K562 (cell line): ENCODE measurements around the gene RORB. TPM values are rescaled to one million over a fixed set of nuclear protein-coding genes. Genes with fewer than 3 reads are reported as not detected.

ENCODE experiments used
- ATAC-seq: fragments of 200-7000 bp; cut with Tn5 transposase; 3 replicates; pipeline ENCODE4 v1.9.1; 2020; ENCODE audit warnings: moderate library complexity
- BruUV-seq: library from RNA; stranded (reverse); fragments of 400-500 nt; replicated peaks from 2 replicates; lab custom pipeline; 2021; lab: Mats Ljungman, UMichigan
- CTCF ChIA-PET: fragments of 300-600 bp; formaldehyde crosslinking; extraction: SDS; loops from one replicate; lab custom pipeline; 2021; ENCODE audit warnings: low intra/inter-chr PET ratio; lab: Yijun Ruan, JAX
- POLR2A ChIA-PET: fragments of 300-600, 350-650 bp; sonication (Branson Sonifier 250); formaldehyde crosslinking; extraction: SDS; loops from one replicate; lab custom pipeline; 2021; ENCODE audit warnings: antibody characterized with exemption, inconsistent platforms; lab: Yijun Ruan, JAX
- DNase-seq, 4 experiments: peaks; one replicate each; pipeline versions ENCODE4 v3.0.0 to v3.0.0-alpha.2; 2011 to 2018; ENCODE audit warnings: low spot score in 3 of 4, mixed read lengths in 3 of 4; ENCODE audit errors: extremely low read depth in 1 of 4
- FAIRE-seq: peaks from 2 replicates; lab custom pipeline; 2011; peaks lifted over from hg19 to GRCh38; lab: Jason Lieb, UNC
- H2AFZ ChIP-seq: 2 replicates; pipeline ENCODE4 v1.6.0; 2011; ENCODE audit warnings: low read depth, low read length, control low read depth, inconsistent platforms
- H3K27ac ChIP-seq: fragments of 200-600 bp; 3 replicates; pipeline ENCODE4 v1.8.0; 2011; ENCODE audit warnings: low read depth, mild to moderate bottlenecking, control low read depth, inconsistent platforms, low read length, moderate library complexity, mixed read lengths; ENCODE audit errors: extremely low read depth
- H3K27me3 ChIP-seq, 2 experiments: fragments of 300-600 bp in 1 of 2; 2 replicates in 1 of 2; 3 replicates in 1 of 2; pipeline versions ENCODE4 v1.6.0 to v1.8.0; 2011; ENCODE audit warnings: inconsistent platforms in 2 of 2, low read length in 2 of 2, mild to moderate bottlenecking in 1 of 2, mixed read lengths in 1 of 2, moderate library complexity in 1 of 2; ENCODE audit not compliant: control insufficient read depth in 2 of 2, insufficient read depth in 2 of 2
- H3K36me3 ChIP-seq: fragments of 300-600 bp; 3 replicates; pipeline ENCODE4 v1.8.0; 2011; ENCODE audit warnings: mild to moderate bottlenecking, low read length, inconsistent platforms; ENCODE audit not compliant: control insufficient read depth, insufficient read depth
- H3K4me1 ChIP-seq, 2 experiments: fragments of 200-600 bp in 1 of 2; replicated peaks in 1 of 2; 2 replicates in 1 of 2; 3 replicates in 1 of 2; pipeline versions ENCODE4 v1.5.1 to v1.8.0; 2011; ENCODE audit warnings: inconsistent platforms in 2 of 2, low read length in 2 of 2, mild to moderate bottlenecking in 1 of 2, mixed read lengths in 1 of 2, moderate library complexity in 1 of 2; ENCODE audit not compliant: control insufficient read depth in 2 of 2, insufficient read depth in 2 of 2
- H3K4me2 ChIP-seq: 2 replicates; pipeline ENCODE4 v1.6.1; 2011; ENCODE audit warnings: low read length, control low read depth, inconsistent platforms, mixed read lengths; ENCODE audit not compliant: insufficient read depth
- H3K4me3 ChIP-seq: fragments of 200-600 bp; sonication (generic), shearing (Covaris generic); 2 replicates; pipeline ENCODE4 v1.5.1; 2016; ENCODE audit warnings: control low read depth, inconsistent platforms
- H3K79me2 ChIP-seq: fragments of 200-600 bp; 3 replicates; pipeline ENCODE4 v1.8.0; 2011; ENCODE audit warnings: low read length, inconsistent platforms; ENCODE audit not compliant: control insufficient read depth, insufficient read depth
- H3K9ac ChIP-seq, 2 experiments: 2 replicates each; pipeline versions ENCODE4 v1.6.0 to v1.6.1; 2011; ENCODE audit warnings: low read depth in 2 of 2, low read length in 2 of 2, control low read depth in 1 of 2, inconsistent platforms in 1 of 2, mild to moderate bottlenecking in 1 of 2, mixed read lengths in 1 of 2; ENCODE audit not compliant: insufficient read depth in 1 of 2
- H3K9me1 ChIP-seq: one replicate; pipeline ENCODE4 v1.6.0; 2011; ENCODE audit warnings: inconsistent platforms, mild to moderate bottlenecking, low read length, moderate library complexity; ENCODE audit not compliant: control insufficient read depth, insufficient read depth
- H3K9me3 ChIP-seq: replicated peaks from 2 replicates; pipeline ENCODE4 v1.5.1; 2011; ENCODE audit warnings: low read depth, low read length, inconsistent platforms; ENCODE audit not compliant: control insufficient read depth, insufficient read depth
- H4K20me1 ChIP-seq: replicated peaks from 2 replicates; pipeline ENCODE4 v1.6.1; 2011; ENCODE audit warnings: low read length, inconsistent platforms, mixed read lengths; ENCODE audit not compliant: control insufficient read depth, insufficient read depth
- BRF1 ChIP-seq: IDR thresholded peaks from 3 replicates; pipeline ENCODE4 v1.6.1; 2011; ENCODE audit warnings: borderline replicate concordance, mild to moderate bottlenecking; ENCODE audit not compliant: insufficient read length; ENCODE audit errors: extremely low read depth
- CHD2 ChIP-seq: IDR thresholded peaks from 2 replicates; pipeline ENCODE4 v1.6.1; 2011; ENCODE audit warnings: low read depth, low read length
- HDAC2 ChIP-seq: fragments of 450-650 bp; IDR thresholded peaks from 2 replicates; pipeline ENCODE4 v1.6.1; 2016; ENCODE audit warnings: mild to moderate bottlenecking
- KDM1A ChIP-seq, 2 experiments: fragments of 450-650 bp; IDR thresholded peaks; 2 replicates each; pipeline ENCODE4 v1.6.1; 2016; ENCODE audit warnings: mild to moderate bottlenecking in 2 of 2
- PHTF2 ChIP-seq: fragments of 250-450 bp; sonication (Bioruptor Pico); IDR thresholded peaks from 2 replicates; pipeline ENCODE4 v1.5.0; 2021; ENCODE audit warnings: mild to moderate bottlenecking
- PPARD ChIP-seq: fragments of 250-450 bp; sonication (Bioruptor Pico); IDR thresholded peaks from 2 replicates; pipeline ENCODE4 v1.8.0; 2022; ENCODE audit warnings: inconsistent platforms, mild to moderate bottlenecking, moderate library complexity
- PREB ChIP-seq: sonication (generic); formaldehyde crosslinking; IDR thresholded peaks from 2 replicates; pipeline ENCODE4 v1.8.1; 2023; ENCODE audit warnings: mild to moderate bottlenecking, missing genetic modification reagents
- RCOR1 ChIP-seq, 2 experiments: IDR thresholded peaks; 2 replicates each; pipeline ENCODE4 v1.6.1; 2012; ENCODE audit warnings: low read depth in 2 of 2, low read length in 2 of 2, borderline replicate concordance in 1 of 2, improper control_type of control experiment in 1 of 2
- SAFB ChIP-seq: fragments of 200-400 bp; formaldehyde crosslinking; IDR thresholded peaks from 2 replicates; pipeline ENCODE4 v1.6.1; 2017; ENCODE audit warnings: low read depth, low read length, borderline replicate concordance
- TCF15 ChIP-seq: fragments of 250-450 bp; sonication (Bioruptor Pico); IDR thresholded peaks from 2 replicates; pipeline ENCODE4 v1.8.0; 2022; ENCODE audit warnings: moderate library complexity, mild to moderate bottlenecking, inconsistent platforms
- WGBS: fragments of 100-300 bp; shearing (Covaris generic); methylation state at CpG from one replicate; pipeline ENCODE4 v1.1.6; 2016; ENCODE audit warnings: low coverage, mixed read lengths; ENCODE audit not compliant: insufficient coverage; ENCODE audit errors: missing lambda C conversion rate; 5-methylcytosine and 5-hydroxymethylcytosine counted together
- in situ Hi-C: fragments of 300-500 bp; cut with MboI; formaldehyde crosslinking; loops from 4 replicates; pipeline ENCODE4 v1.15.0; 2018; ENCODE audit warnings: inconsistent platforms, mixed read lengths
- intact Hi-C: fragments of 100-400 bp; cut with micrococcal nuclease; formaldehyde crosslinking; loops from 2 replicates; pipeline ENCODE4 v1.14.2; 2022
- polyA plus RNA-seq, 8 experiments: library from polyadenylated mRNA; depleted of rRNA in 4 of 8; stranded (reverse) in 5 of 8; unstranded in 3 of 8; fragments of >200 nt; fragmentation: Nextera tagmentation in 2 of 8; fragmentation: Illumina TruSeq in 1 of 8; extraction: Ambion mirVana in 2 of 8; extraction: Trizol in 1 of 8; gene quantifications; 2 replicates each; pipeline versions ENCODE4 v1.2.1 to v1.2.3, GENCODE V29; 2011 to 2014; ENCODE audit warnings: inconsistent platforms in 1 of 8, missing spikeins in 1 of 8
- total RNA-seq, 7 experiments: library from RNA; depleted of rRNA in 6 of 7; stranded (reverse); fragments of >200 nt in 6 of 7; fragmentation: Illumina TruSeq in 2 of 7; extraction: Trizol in 2 of 7; gene quantifications; 2 replicates each; pipeline versions ENCODE4 v1.2.1 to v1.2.3, GENCODE V29; 2011 to 2021; ENCODE audit warnings: low replicate concordance in 1 of 7
- TF ChIP-seq, protein P1 (sequence below): sonication (generic); formaldehyde crosslinking; IDR thresholded peaks from 2 replicates; pipeline ENCODE4 v1.8.1; 2023; ENCODE audit warnings: mild to moderate bottlenecking, missing genetic modification reagents, moderate library complexity
- TF ChIP-seq, protein P2 (sequence below): sonication (generic); formaldehyde crosslinking; IDR thresholded peaks from 2 replicates; pipeline ENCODE4 v1.8.1; 2022; ENCODE audit warnings: missing genetic modification reagents

The RORB gene
- total and polyA plus RNA-seq, 9 of the 15 experiments (the other 6 are each of a cell fraction or from before 2014, with no cell fraction given), result not detected

GRCh38 chr9:74554751-74555419 is 57.8 kb downstream of the RORB start:
- H2AFZ ChIP-seq, result no peak overlapping the region

GRCh38 chr9:74555565-74555964 is 58.4 kb downstream of the RORB start:
- in situ Hi-C loops, result loop anchor here (25.0 kb wide), 1 partner anchor 1343 kb away; no protein-coding TSS in a partner anchor
- Histone ChIP-seq H3K9me3 (no peaks in the 10 kb centered on the region), H3K36me3 (no peaks in the 10 kb centered on the region), H2AFZ (no peak overlapping the region), H3K4me1 (no peaks in the 10 kb centered on the region), H3K4me2 (no peak overlapping the region), H4K20me1 (no peaks in the 10 kb centered on the region), H3K79me2 (no peaks in the 10 kb centered on the region), H3K4me3 (no peak overlapping the region), H3K27ac (no peak overlapping the region), H3K27me3 (no peaks in the 10 kb centered on the region), H3K9me1 (no peaks in the 10 kb centered on the region), H3K9ac (no peak overlapping the region)
- POLR2A ChIA-PET, result no interaction called here
- no TSS peak for BruUV-seq
- ATAC-seq (no peak), FAIRE-seq (no peak), DNase-seq (no peak)
- intact Hi-C loops, result no loop called here
- CTCF ChIA-PET, result no interaction called here
- WGBS, result 0% methylated on average over 3 of the region's 3 CpGs
- TF ChIP-seq RCOR1 (IDR thresholded peaks at IDR 0.05; ENCODE audit: borderline replicate concordance in 1 of 2, low read depth in 2 of 2, low read length in 2 of 2) (no peak), KDM1A (IDR thresholded peaks at IDR 0.05) (no peak), HDAC2 (no peak), TCF15 (no peak), CHD2 (no peak), PREB (CRISPR knock-in tag) (no peak), PPARD (no peak), PHTF2 (no peak), SAFB (no peak)
- TF ChIP-seq, protein P1, sequence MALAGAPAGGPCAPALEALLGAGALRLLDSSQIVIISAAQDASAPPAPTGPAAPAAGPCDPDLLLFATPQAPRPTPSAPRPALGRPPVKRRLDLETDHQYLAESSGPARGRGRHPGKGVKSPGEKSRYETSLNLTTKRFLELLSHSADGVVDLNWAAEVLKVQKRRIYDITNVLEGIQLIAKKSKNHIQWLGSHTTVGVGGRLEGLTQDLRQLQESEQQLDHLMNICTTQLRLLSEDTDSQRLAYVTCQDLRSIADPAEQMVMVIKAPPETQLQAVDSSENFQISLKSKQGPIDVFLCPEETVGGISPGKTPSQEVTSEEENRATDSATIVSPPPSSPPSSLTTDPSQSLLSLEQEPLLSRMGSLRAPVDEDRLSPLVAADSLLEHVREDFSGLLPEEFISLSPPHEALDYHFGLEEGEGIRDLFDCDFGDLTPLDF (CRISPR knock-in tag), result no peak
- TF ChIP-seq, protein P2, sequence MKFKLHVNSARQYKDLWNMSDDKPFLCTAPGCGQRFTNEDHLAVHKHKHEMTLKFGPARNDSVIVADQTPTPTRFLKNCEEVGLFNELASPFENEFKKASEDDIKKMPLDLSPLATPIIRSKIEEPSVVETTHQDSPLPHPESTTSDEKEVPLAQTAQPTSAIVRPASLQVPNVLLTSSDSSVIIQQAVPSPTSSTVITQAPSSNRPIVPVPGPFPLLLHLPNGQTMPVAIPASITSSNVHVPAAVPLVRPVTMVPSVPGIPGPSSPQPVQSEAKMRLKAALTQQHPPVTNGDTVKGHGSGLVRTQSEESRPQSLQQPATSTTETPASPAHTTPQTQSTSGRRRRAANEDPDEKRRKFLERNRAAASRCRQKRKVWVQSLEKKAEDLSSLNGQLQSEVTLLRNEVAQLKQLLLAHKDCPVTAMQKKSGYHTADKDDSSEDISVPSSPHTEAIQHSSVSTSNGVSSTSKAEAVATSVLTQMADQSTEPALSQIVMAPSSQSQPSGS (CRISPR knock-in tag), result no peak

More at GRCh38 chr9:74554751-74555419, 57.8 kb downstream of the RORB start:
- Histone ChIP-seq H3K27me3 (no peaks in the 10 kb centered on the region), H3K9me1 (no peaks in the 10 kb centered on the region), H3K27ac (no peak overlapping the region), H3K4me3 (no peak overlapping the region), H3K9ac (no peak overlapping the region), H4K20me1 (no peaks in the 10 kb centered on the region), H3K79me2 (no peaks in the 10 kb centered on the region), H3K36me3 (no peaks in the 10 kb centered on the region), H3K4me2 (no peak overlapping the region), H3K9me3 (no peaks in the 10 kb centered on the region), H3K4me1 (no peaks in the 10 kb centered on the region)
- 0% methylated on average over 6 of the region's 9 CpGs for WGBS
- DNase-seq (no peak), FAIRE-seq (no peak), ATAC-seq (no peak)
- intact Hi-C loops (no loop called here), in situ Hi-C loops (loop anchor here (25.0 kb wide), 1 partner anchor 1343 kb away; no protein-coding TSS in a partner anchor)
- no TSS peak for BruUV-seq
- ChIA-PET POLR2A (no interaction called here), CTCF (no interaction called here)
- TF ChIP-seq BRF1, result no peak
